ENCODE measurements around the gene CDR2. TPM values are rescaled to one million over a fixed set of nuclear protein-coding genes. Genes with fewer than 3 reads are reported as not detected.

CDR2 gene
- total and polyA plus RNA-seq, 2 of the 13 experiments (the other 11 are each of a cell fraction or from before 2014, with no cell fraction given): 59.0 to 78.9 TPM

DNA sequence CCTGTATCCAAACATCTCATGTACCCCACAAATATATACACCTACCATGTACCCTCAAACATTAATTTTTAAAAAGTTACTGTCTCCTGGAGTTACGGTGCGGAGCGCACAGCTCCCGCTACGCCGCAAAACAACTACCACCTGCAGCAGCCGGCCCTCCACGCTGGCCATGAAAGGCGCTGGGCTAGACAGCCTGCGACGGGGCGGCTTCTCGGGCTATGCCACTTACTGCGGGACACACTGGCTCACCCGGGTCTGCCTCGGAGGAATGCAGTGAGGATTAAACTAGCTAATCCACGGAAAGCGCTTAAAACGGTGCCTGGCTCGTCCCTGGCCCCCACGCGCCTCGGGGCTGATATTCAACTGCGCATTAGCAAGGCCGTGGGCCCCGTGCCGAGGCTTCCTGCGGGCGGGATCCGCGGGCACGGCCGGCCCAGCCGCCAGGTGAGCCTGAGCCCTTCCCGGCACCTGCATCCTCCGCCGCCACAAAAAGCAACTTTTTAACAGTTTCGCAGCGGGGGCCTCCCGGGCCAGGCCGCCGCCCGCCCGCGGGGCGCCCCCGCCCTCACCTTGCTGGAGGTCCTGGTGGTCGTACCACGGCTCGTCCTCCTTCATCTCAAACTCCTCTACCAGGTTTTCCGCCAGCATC lies 633 bp downstream of the CDR2 start (continued):
- TF ChIP-seq ZNF674 (CRISPR knock-in tag; IDR thresholded peaks at IDR 0.05; ENCODE audit: low read depth): no peak; the same call in 1 of the 2 replicates
- 0 out of 2 replicates have a peak, but pooled peaks have one; percentile 37 for TF ChIP-seq GTF3A (CRISPR knock-in tag; conservative IDR thresholded peaks at IDR 0.05)
- peak; percentile 94 for TF ChIP-seq ZSCAN20 (CRISPR knock-in tag; IDR thresholded peaks at IDR 0.05; ENCODE audit: borderline replicate concordance)
- peak; percentile 58; the same call in 1 of the 2 replicates for TF ChIP-seq KLF15 (CRISPR knock-in tag; IDR thresholded peaks at IDR 0.05; ENCODE audit: borderline replicate concordance)
- TF ChIP-seq SP4 (CRISPR knock-in tag; IDR thresholded peaks at IDR 0.05): no peak; the same call in 1 of the 2 replicates
- TF ChIP-seq ZMYM2 (CRISPR knock-in tag; IDR thresholded peaks at IDR 0.05): no peak
- TF ChIP-seq JUND (CRISPR knock-in tag; IDR thresholded peaks at IDR 0.05): peak; percentile 57
- TF ChIP-seq, protein P1, sequence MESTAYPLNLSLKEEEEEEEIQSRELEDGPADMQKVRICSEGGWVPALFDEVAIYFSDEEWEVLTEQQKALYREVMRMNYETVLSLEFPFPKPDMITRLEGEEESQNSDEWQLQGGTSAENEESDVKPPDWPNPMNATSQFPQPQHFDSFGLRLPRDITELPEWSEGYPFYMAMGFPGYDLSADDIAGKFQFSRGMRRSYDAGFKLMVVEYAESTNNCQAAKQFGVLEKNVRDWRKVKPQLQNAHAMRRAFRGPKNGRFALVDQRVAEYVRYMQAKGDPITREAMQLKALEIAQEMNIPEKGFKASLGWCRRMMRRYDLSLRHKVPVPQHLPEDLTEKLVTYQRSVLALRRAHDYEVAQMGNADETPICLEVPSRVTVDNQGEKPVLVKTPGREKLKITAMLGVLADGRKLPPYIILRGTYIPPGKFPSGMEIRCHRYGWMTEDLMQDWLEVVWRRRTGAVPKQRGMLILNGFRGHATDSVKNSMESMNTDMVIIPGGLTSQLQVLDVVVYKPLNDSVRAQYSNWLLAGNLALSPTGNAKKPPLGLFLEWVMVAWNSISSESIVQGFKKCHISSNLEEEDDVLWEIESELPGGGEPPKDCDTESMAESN (CRISPR knock-in tag; conservative IDR thresholded peaks at IDR 0.05): peak; percentile 18; the same call in 1 of the 2 replicates
- TF ChIP-seq FIP1L1 (IDR thresholded peaks at IDR 0.05; ENCODE audit: borderline replicate concordance, insufficient read depth, low read depth, low read length): no peak; the same call in 1 of the 2 replicates
- no peak for TF ChIP-seq CENPX (CRISPR knock-in tag; IDR thresholded peaks at IDR 0.05)
- TF ChIP-seq, protein P2, sequence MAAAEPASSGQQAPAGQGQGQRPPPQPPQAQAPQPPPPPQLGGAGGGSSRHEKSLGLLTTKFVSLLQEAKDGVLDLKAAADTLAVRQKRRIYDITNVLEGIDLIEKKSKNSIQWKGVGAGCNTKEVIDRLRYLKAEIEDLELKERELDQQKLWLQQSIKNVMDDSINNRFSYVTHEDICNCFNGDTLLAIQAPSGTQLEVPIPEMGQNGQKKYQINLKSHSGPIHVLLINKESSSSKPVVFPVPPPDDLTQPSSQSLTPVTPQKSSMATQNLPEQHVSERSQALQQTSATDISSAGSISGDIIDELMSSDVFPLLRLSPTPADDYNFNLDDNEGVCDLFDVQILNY (CRISPR knock-in tag; conservative IDR thresholded peaks at IDR 0.05): 0 out of 2 replicates have a peak, but pooled peaks have one; percentile 10
- no peak for TF ChIP-seq MZF1 (CRISPR knock-in tag; IDR thresholded peaks at IDR 0.05; ENCODE audit: borderline replicate concordance)
- TF ChIP-seq, protein P3, sequence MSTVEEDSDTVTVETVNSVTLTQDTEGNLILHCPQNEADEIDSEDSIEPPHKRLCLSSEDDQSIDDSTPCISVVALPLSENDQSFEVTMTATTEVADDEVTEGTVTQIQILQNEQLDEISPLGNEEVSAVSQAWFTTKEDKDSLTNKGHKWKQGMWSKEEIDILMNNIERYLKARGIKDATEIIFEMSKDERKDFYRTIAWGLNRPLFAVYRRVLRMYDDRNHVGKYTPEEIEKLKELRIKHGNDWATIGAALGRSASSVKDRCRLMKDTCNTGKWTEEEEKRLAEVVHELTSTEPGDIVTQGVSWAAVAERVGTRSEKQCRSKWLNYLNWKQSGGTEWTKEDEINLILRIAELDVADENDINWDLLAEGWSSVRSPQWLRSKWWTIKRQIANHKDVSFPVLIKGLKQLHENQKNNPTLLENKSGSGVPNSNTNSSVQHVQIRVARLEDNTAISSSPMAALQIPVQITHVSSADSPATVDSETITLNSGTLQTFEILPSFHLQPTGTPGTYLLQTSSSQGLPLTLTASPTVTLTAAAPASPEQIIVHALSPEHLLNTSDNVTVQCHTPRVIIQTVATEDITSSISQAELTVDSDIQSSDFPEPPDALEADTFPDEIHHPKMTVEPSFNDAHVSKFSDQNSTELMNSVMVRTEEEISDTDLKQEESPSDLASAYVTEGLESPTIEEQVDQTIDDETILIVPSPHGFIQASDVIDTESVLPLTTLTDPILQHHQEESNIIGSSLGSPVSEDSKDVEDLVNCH (CRISPR knock-in tag; IDR thresholded peaks at IDR 0.05): no peak
- TF ChIP-seq ELF4 (CRISPR knock-in tag; IDR thresholded peaks at IDR 0.05; ENCODE audit: borderline replicate concordance): peak; percentile 22; the same call in 1 of the 2 replicates
- TF ChIP-seq ZBTB1 (CRISPR knock-in tag; IDR thresholded peaks at IDR 0.05; ENCODE audit: borderline replicate concordance): no peak
- no peak for TF ChIP-seq SRF (IDR thresholded peaks at IDR 0.05; ENCODE audit: low read depth, low read length)
- peak; percentile 52; the same call in 1 of the 2 replicates for TF ChIP-seq ZNF441 (CRISPR knock-in tag; IDR thresholded peaks at IDR 0.05; ENCODE audit: borderline replicate concordance)
- TF ChIP-seq, protein P4, sequence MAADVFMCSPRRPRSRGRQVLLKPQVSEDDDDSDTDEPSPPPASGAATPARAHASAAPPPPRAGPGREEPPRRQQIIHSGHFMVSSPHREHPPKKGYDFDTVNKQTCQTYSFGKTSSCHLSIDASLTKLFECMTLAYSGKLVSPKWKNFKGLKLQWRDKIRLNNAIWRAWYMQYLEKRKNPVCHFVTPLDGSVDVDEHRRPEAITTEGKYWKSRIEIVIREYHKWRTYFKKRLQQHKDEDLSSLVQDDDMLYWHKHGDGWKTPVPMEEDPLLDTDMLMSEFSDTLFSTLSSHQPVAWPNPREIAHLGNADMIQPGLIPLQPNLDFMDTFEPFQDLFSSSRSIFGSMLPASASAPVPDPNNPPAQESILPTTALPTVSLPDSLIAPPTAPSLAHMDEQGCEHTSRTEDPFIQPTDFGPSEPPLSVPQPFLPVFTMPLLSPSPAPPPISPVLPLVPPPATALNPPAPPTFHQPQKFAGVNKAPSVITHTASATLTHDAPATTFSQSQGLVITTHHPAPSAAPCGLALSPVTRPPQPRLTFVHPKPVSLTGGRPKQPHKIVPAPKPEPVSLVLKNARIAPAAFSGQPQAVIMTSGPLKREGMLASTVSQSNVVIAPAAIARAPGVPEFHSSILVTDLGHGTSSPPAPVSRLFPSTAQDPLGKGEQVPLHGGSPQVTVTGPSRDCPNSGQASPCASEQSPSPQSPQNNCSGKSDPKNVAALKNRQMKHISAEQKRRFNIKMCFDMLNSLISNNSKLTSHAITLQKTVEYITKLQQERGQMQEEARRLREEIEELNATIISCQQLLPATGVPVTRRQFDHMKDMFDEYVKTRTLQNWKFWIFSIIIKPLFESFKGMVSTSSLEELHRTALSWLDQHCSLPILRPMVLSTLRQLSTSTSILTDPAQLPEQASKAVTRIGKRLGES (CRISPR knock-in tag; IDR thresholded peaks at IDR 0.05; ENCODE audit: borderline replicate concordance): 0 out of 2 replicates have a peak, but pooled peaks have one; percentile 81
- TF ChIP-seq TRIM24 (CRISPR knock-in tag; IDR thresholded peaks at IDR 0.05): no peak
- no peak for TF ChIP-seq SYNCRIP (IDR thresholded peaks at IDR 0.05; ENCODE audit: insufficient read depth, low read depth, low read length)
- TF ChIP-seq NR2F6 (IDR thresholded peaks at IDR 0.05): no peak
- no peak for TF ChIP-seq NR2F6 (CRISPR knock-in tag; IDR thresholded peaks at IDR 0.05)

All from HepG2 (cell line).